HEK293 (cell line): Measurements from ENCODE around the gene LRRN4CL.

Experiments
- ATF2 ChIP-seq: fragments of 450-650 bp; formaldehyde crosslinking; IDR thresholded peaks from 2 replicates; pipeline ENCODE4 v1.5.1; 2016; ENCODE audit warnings: missing biosample characterization, missing genetic modification characterization, low read depth
- CTCF ChIP-seq: fragments of 450-650 bp; formaldehyde crosslinking; IDR thresholded peaks from 2 replicates; pipeline ENCODE4 v1.5.1; 2016; ENCODE audit warnings: missing biosample characterization, missing genetic modification characterization
- OVOL3 ChIP-seq: fragments of 450-650 bp; formaldehyde crosslinking; IDR thresholded peaks from 2 replicates; pipeline ENCODE4 v1.5.1; 2016; ENCODE audit warnings: missing biosample characterization, missing genetic modification characterization
- PRDM10 ChIP-seq: fragments of 450-650 bp; formaldehyde crosslinking; IDR thresholded peaks from 2 replicates; pipeline ENCODE4 v1.5.1; 2016; ENCODE audit warnings: missing biosample characterization, missing genetic modification characterization
- ZBTB49 ChIP-seq: fragments of 450-650 bp; formaldehyde crosslinking; IDR thresholded peaks from 2 replicates; pipeline ENCODE4 v1.5.1; 2016; ENCODE audit warnings: missing biosample characterization, missing genetic modification characterization, low read depth
- ZNF114 ChIP-seq: fragments of 450-650 bp; formaldehyde crosslinking; IDR thresholded peaks from 2 replicates; pipeline ENCODE4 v1.5.0; 2017; ENCODE audit warnings: missing biosample characterization, missing genetic modification characterization
- ZNF121 ChIP-seq: fragments of 450-650 bp; formaldehyde crosslinking; IDR thresholded peaks from 2 replicates; pipeline ENCODE4 v1.5.1; 2016; ENCODE audit warnings: missing biosample characterization, missing genetic modification characterization
- ZNF140 ChIP-seq: fragments of 450-650 bp; formaldehyde crosslinking; IDR thresholded peaks from 2 replicates; pipeline ENCODE4 v1.5.1; 2016; ENCODE audit warnings: missing biosample characterization, missing genetic modification characterization
- ZNF19 ChIP-seq: fragments of 450-650 bp; formaldehyde crosslinking; IDR thresholded peaks from 2 replicates; pipeline ENCODE4; 2016; ENCODE audit warnings: missing biosample characterization, missing genetic modification characterization, low read depth
- ZNF350 ChIP-seq: fragments of 450-650 bp; formaldehyde crosslinking; IDR thresholded peaks from 2 replicates; pipeline ENCODE4 v1.5.0; 2017; ENCODE audit warnings: missing biosample characterization, mild to moderate bottlenecking, missing genetic modification characterization
- ZNF530 ChIP-seq: fragments of 450-650 bp; formaldehyde crosslinking; IDR thresholded peaks from 2 replicates; pipeline ENCODE4 v1.5.1; 2016; ENCODE audit warnings: low read depth, missing biosample characterization, missing genetic modification characterization
- ZNF555 ChIP-seq: fragments of 450-650 bp; formaldehyde crosslinking; conservative IDR thresholded peaks from 2 replicates; pipeline ENCODE4 v1.5.1; 2017; ENCODE audit warnings: missing biosample characterization, mild to moderate bottlenecking, missing genetic modification characterization, inconsistent platforms
- ZNF670 ChIP-seq: fragments of 450-650 bp; formaldehyde crosslinking; IDR thresholded peaks from 2 replicates; pipeline ENCODE4 v1.5.1; 2016; ENCODE audit warnings: missing biosample characterization, missing genetic modification characterization, low read depth
- ZNF707 ChIP-seq: fragments of 450-650 bp; formaldehyde crosslinking; IDR thresholded peaks from 2 replicates; pipeline ENCODE4 v1.5.1; 2016; ENCODE audit warnings: missing biosample characterization, missing genetic modification characterization

- no peak for TF ChIP-seq PRDM10 (tag by site-specific recombination)
- TF ChIP-seq ZNF121 (tag by site-specific recombination): no peak
- TF ChIP-seq OVOL3: no peak
- no peak for TF ChIP-seq CTCF (tag by site-specific recombination)
- no peak for TF ChIP-seq ZNF555 (tag by site-specific recombination)
- TF ChIP-seq ZNF140 (tag by site-specific recombination): no peak
- TF ChIP-seq ZBTB49 (tag by site-specific recombination): no peak
- TF ChIP-seq ZNF670 (tag by site-specific recombination): no peak
- TF ChIP-seq ZNF530 (tag by site-specific recombination): no peak
- no peak for TF ChIP-seq ZNF350 (tag by site-specific recombination)
- no peak for TF ChIP-seq ZNF114 (tag by site-specific recombination)
- TF ChIP-seq ZNF19: no peak
- TF ChIP-seq ATF2 (tag by site-specific recombination): no peak
- no peak for TF ChIP-seq ZNF707 (tag by site-specific recombination)
Measured at GRCh38 chr11:62705413-62705812, 16.1 kb upstream of the LRRN4CL start.
